ENCODE measurements around the gene AGAP1. TPM values are rescaled to one million over a fixed set of nuclear protein-coding genes. Genes with fewer than 3 reads are reported as not detected.

AGAP1 gene
- total and polyA plus RNA-seq, 2 donors = 1.7 to 3.0 TPM

DNA sequence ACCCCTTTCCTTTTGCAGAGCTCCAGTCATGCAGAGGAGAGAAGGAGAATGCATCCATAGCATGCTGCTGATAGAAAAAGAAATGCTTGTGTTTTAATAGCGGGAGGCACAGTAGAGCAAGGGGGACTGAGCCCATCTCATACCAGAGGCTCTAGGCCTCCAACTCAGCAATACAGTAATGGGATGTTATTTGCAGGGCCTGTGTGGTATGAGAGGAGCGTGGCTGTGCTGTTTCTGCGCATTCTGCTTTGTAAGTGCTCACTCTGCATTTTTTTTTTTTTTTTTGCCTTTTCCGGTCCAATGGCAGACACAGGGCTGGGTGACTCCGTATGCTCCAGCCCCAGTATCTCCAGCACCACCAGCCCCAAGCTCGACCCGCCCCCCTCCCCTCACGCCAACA, 474.3 kb downstream of the AGAP1 start:
- Histone ChIP-seq H3K4me3 (ENCODE audit: low read length in 2 of 2) (no peak overlapping the region), H3K27ac (ENCODE audit: low read depth in 1 of 2, low read length in 1 of 2) (no peak overlapping the region), H3K36me3 (ENCODE audit: control insufficient read depth in 2 of 2, insufficient read depth in 2 of 2, low read length in 1 of 2) (no peaks in the 10 kb centered on the region), H3K27me3 (ENCODE audit: control insufficient read depth in 2 of 2, insufficient read depth in 1 of 2, low read length in 1 of 2) (no peaks in the 10 kb centered on the region), H3K9me3 (ENCODE audit: control insufficient read depth in 2 of 2, insufficient read depth in 1 of 2, low read length in 1 of 2) (no peaks in the 10 kb centered on the region), H3K4me1 (ENCODE audit: control insufficient read depth in 2 of 2, insufficient read depth in 2 of 2, low read length in 2 of 2) (no peaks in the 10 kb centered on the region)
- WGBS = 95% methylated on average over 8 of the region's 8 CpGs
- DNase-seq (ENCODE audit: low read depth in 6 of 9, low spot score in 9 of 9) = no peak

DNA sequence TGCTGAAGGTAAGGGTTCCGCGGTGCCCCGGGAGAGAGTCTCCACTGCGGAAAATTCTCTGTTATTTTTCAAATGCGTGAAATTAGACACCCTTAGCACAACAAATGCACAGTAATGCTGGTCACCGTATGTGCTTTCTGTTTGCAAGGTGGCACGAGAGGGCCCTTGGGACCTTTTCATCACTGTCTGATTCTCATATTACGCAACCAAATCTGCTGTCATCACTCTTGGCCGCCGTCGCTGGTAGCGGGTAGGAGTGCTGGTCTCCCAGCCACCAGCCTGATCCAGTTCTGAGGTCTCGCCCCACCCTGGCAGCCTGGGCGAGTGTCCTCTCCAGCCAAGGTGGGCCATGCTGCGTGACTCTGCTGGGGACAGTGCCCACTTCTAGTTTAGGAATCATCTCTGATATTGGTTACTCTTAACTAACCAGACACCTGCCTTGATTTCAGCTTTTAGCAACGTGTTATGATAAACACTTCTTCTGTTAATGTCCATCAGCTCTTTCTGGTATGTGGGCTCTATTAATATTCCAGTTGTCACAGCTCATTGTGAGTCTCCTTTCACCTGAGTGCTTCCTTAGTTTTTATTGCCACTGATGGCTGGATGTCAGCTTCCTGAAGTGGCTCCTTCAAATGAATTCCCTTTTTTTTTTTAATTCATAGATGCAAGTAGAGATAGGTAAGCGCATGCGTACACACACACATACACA, 474.9 kb downstream of the AGAP1 start:
- WGBS = 95% methylated on average over 18 of the region's 18 CpGs
- DNase-seq (ENCODE audit: low read depth in 6 of 9, low spot score in 9 of 9) = no peak
- Histone ChIP-seq H3K4me1 (ENCODE audit: control insufficient read depth in 2 of 2, insufficient read depth in 2 of 2, low read length in 2 of 2) (no peaks in the 10 kb centered on the region), H3K36me3 (ENCODE audit: control insufficient read depth in 2 of 2, insufficient read depth in 2 of 2, low read length in 1 of 2) (no peaks in the 10 kb centered on the region), H3K27me3 (ENCODE audit: control insufficient read depth in 2 of 2, insufficient read depth in 1 of 2, low read length in 1 of 2) (no peaks in the 10 kb centered on the region), H3K9me3 (ENCODE audit: control insufficient read depth in 2 of 2, insufficient read depth in 1 of 2, low read length in 1 of 2) (no peaks in the 10 kb centered on the region), H3K27ac (ENCODE audit: low read depth in 1 of 2, low read length in 1 of 2) (no peak overlapping the region), H3K4me3 (ENCODE audit: low read length in 2 of 2) (no peak overlapping the region)

DNA sequence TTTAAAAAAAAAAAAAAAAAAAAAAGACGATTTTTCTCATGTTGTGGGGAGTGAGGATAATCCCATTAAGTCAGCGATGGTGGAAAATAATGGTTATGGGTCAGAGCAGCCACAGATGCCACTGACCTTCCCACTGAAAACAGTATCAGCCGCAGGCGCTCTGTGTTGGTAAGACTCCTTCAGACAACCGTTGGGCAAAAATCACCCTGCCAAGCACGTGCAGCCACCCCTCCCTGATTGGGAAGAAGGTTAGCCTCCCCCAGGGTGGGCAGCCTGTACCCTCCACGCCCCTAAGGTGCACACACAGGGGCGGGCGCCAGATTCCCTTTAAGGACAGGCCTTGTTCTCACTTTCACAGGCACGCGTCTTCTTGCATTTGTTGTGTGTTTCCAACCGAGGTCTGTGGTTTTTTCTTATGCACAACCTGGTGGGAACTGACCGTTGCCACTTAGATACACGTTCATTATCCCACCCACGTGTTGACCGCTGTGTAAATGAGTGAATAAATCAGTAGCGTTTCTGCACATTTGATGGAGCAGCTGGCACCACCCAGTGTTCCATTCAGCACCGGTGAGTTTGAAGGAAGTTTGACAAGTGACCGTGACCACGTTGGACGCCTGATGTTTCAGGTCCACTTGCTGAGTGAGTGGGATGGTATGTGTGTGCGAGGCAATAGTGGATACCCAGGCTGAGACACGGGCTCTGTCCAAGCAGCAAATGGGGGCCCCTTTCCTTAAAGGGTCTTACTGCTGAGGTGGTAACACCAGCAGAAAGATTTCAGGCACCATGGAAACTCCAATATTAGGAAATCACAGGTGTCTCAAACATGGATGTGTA, 476.6 kb downstream of the AGAP1 start:
- H3K4me3 ChIP-seq (ENCODE audit: low read length in 2 of 2) = no peak overlapping the region
- no peak overlapping the region for H3K27ac ChIP-seq (ENCODE audit: low read depth in 1 of 2, low read length in 1 of 2)
- WGBS = 92% methylated on average over 23 of the region's 23 CpGs
- H3K36me3 ChIP-seq (ENCODE audit: control insufficient read depth in 2 of 2, insufficient read depth in 2 of 2, low read length in 1 of 2) = no peaks in the 10 kb centered on the region
- no peaks in the 10 kb centered on the region for H3K9me3 ChIP-seq (ENCODE audit: control insufficient read depth in 2 of 2, insufficient read depth in 1 of 2, low read length in 1 of 2)
- H3K4me1 ChIP-seq (ENCODE audit: control insufficient read depth in 2 of 2, insufficient read depth in 2 of 2, low read length in 2 of 2) = no peaks in the 10 kb centered on the region
- H3K27me3 ChIP-seq (ENCODE audit: control insufficient read depth in 2 of 2, insufficient read depth in 1 of 2, low read length in 1 of 2) = no peaks in the 10 kb centered on the region
- DNase-seq (ENCODE audit: low read depth in 6 of 9, low spot score in 9 of 9) = no peak

DNA sequence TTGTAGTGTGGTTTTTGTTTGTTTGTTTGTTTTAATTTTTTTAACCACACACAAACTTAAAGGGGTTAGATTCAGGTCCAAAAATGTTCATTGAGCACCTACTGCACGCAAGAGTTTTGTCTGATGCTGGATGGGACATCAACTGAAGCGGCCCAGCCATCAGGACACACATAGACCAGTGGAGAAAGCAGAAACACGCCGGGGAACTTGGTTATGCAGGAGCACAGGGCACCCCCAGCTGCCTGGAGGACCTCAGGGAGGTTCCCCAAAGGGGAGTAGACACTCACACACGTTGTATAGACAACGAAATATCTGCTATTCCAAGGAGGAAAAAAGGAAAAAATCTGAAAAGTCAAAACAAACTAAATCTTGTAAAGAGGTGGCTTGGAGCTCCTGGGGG, 482.7 kb downstream of the AGAP1 start:
- Histone ChIP-seq H3K4me1 (ENCODE audit: control insufficient read depth in 2 of 2, insufficient read depth in 2 of 2, low read length in 2 of 2) (no peaks in the 10 kb centered on the region), H3K27me3 (ENCODE audit: control insufficient read depth in 2 of 2, insufficient read depth in 1 of 2, low read length in 1 of 2) (no peaks in the 10 kb centered on the region), H3K27ac (ENCODE audit: low read depth in 1 of 2, low read length in 1 of 2) (no peak overlapping the region), H3K9me3 (ENCODE audit: control insufficient read depth in 2 of 2, insufficient read depth in 1 of 2, low read length in 1 of 2) (no peaks in the 10 kb centered on the region), H3K36me3 (ENCODE audit: control insufficient read depth in 2 of 2, insufficient read depth in 2 of 2, low read length in 1 of 2) (no peaks in the 10 kb centered on the region), H3K4me3 (ENCODE audit: low read length in 2 of 2) (no peak overlapping the region)
- no peak for DNase-seq (ENCODE audit: low read depth in 6 of 9, low spot score in 9 of 9)
- 91% methylated on average over 6 of the region's 6 CpGs for WGBS

DNA sequence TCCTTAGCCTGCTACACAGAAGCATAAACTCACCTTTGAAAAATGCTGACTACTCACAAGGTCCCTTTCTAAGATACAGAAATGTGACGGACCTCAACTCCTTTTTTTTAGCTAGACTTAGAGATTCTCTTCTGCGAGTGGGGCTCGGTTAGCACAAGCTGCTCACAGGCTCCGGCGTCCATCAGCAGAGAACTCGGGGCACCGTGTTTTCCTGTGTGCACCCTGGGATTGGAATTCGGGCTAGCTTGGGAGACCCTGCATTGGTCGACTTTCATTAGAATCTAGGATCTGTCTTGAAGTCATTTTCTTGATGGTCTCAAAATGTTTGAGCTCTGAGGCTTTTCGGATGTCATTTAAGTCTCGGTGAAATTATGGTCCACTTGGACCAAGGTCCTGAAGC, 483.1 kb downstream of the AGAP1 start:
- Histone ChIP-seq H3K4me3 (ENCODE audit: low read length in 2 of 2) (no peak overlapping the region), H3K36me3 (ENCODE audit: control insufficient read depth in 2 of 2, insufficient read depth in 2 of 2, low read length in 1 of 2) (no peaks in the 10 kb centered on the region), H3K27me3 (ENCODE audit: control insufficient read depth in 2 of 2, insufficient read depth in 1 of 2, low read length in 1 of 2) (no peaks in the 10 kb centered on the region), H3K9me3 (ENCODE audit: control insufficient read depth in 2 of 2, insufficient read depth in 1 of 2, low read length in 1 of 2) (no peaks in the 10 kb centered on the region), H3K4me1 (ENCODE audit: control insufficient read depth in 2 of 2, insufficient read depth in 2 of 2, low read length in 2 of 2) (no peaks in the 10 kb centered on the region), H3K27ac (ENCODE audit: low read depth in 1 of 2, low read length in 1 of 2) (no peak overlapping the region)
- WGBS = 95% methylated on average over 11 of the region's 11 CpGs
- no peak for DNase-seq (ENCODE audit: low read depth in 6 of 9, low spot score in 9 of 9)

DNA sequence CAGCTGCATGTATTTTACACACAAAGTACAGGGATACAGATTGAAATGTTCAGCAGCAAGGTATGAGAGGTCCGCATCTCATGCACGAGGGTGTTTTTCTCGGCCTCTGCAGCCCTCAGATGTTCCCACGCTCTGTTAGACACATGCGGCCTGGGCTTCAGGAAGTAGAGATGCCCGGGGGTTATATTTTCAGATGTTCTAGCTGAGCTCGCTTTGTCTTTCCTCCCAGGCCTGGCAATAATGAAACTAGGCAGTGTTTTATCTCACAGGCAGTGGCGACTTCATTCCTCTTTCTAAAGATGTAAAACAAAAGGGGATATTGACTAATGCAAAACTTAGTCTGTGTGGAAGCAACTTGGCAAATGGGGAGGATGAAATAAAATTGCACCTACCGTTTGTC, 483.6 kb downstream of the AGAP1 start:
- Histone ChIP-seq H3K9me3 (ENCODE audit: control insufficient read depth in 2 of 2, insufficient read depth in 1 of 2, low read length in 1 of 2) (no peaks in the 10 kb centered on the region), H3K27ac (ENCODE audit: low read depth in 1 of 2, low read length in 1 of 2) (no peak overlapping the region), H3K36me3 (ENCODE audit: control insufficient read depth in 2 of 2, insufficient read depth in 2 of 2, low read length in 1 of 2) (no peaks in the 10 kb centered on the region), H3K4me3 (ENCODE audit: low read length in 2 of 2) (no peak overlapping the region), H3K4me1 (ENCODE audit: control insufficient read depth in 2 of 2, insufficient read depth in 2 of 2, low read length in 2 of 2) (no peaks in the 10 kb centered on the region), H3K27me3 (ENCODE audit: control insufficient read depth in 2 of 2, insufficient read depth in 1 of 2, low read length in 1 of 2) (peaks cover 0 to 2% of the 10 kb centered on the region in 2 donors)
- DNase-seq (ENCODE audit: low read depth in 6 of 9, low spot score in 9 of 9) = no peak
- 91% methylated on average over 9 of the region's 9 CpGs for WGBS

DNA sequence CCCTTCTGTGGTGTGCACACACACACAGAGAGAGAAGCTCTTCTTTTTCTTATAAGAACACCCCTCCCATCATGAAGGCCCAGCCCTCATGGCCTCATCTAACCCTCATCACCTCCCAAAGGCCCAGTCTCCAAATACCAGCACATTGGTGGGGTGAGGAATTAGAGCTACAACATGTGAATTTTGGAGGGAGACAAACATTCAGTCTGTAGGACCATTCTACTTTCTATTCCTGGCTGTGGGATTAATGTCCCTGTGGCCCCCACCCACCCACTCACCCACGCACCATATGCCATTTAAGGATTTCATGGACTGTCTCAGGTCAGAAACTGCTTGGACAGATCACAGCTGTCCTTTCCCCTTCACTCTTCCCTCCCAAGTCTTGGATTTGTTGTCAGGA, 484.2 kb downstream of the AGAP1 start:
- no peak for DNase-seq (ENCODE audit: low read depth in 6 of 9, low spot score in 9 of 9)
- WGBS = 95% methylated on average over 1 of the region's 1 CpG

DNA sequence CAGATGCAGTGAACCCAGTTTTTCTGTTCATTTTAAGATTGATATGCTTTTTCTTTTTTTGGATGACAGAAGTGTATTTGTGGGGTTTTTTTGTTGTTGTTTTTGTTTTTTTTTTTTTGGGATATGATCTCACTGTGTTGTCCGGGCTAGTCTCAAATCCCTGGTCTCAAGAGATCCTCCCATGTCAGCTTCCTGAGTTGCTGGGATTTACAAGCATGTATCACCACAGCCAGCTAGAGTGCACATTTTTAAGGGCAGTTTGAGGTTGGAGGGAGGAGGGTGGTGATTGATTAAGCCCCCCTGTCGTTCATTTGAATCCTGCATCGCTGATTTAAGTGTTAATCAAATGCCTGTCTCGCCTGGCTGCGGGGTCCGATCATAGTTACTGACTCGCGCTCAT, 485.2 kb downstream of the AGAP1 start:
- H3K36me3 ChIP-seq (ENCODE audit: control insufficient read depth in 2 of 2, insufficient read depth in 2 of 2, low read length in 1 of 2) = no peaks in the 10 kb centered on the region
- DNase-seq (ENCODE audit: low read depth in 6 of 9, low spot score in 9 of 9) = no peak
- H3K4me1 ChIP-seq (ENCODE audit: control insufficient read depth in 2 of 2, insufficient read depth in 2 of 2, low read length in 2 of 2) = no peaks in the 10 kb centered on the region
- no peak overlapping the region for H3K27ac ChIP-seq (ENCODE audit: low read depth in 1 of 2, low read length in 1 of 2)
- H3K4me3 ChIP-seq (ENCODE audit: low read length in 2 of 2) = no peak overlapping the region
- H3K27me3 ChIP-seq (ENCODE audit: control insufficient read depth in 2 of 2, insufficient read depth in 1 of 2, low read length in 1 of 2) = peaks cover 0 to 3% of the 10 kb centered on the region in 2 donors
- WGBS = 90% methylated on average over 8 of the region's 8 CpGs
- no peaks in the 10 kb centered on the region for H3K9me3 ChIP-seq (ENCODE audit: control insufficient read depth in 2 of 2, insufficient read depth in 1 of 2, low read length in 1 of 2)

More for the DNA sequence above, 484.2 kb downstream of the AGAP1 start:
- no peaks in the 10 kb centered on the region for H3K36me3 ChIP-seq (ENCODE audit: control insufficient read depth in 2 of 2, insufficient read depth in 2 of 2, low read length in 1 of 2)
- no peaks in the 10 kb centered on the region for H3K9me3 ChIP-seq (ENCODE audit: control insufficient read depth in 2 of 2, insufficient read depth in 1 of 2, low read length in 1 of 2)
- H3K4me1 ChIP-seq (ENCODE audit: control insufficient read depth in 2 of 2, insufficient read depth in 2 of 2, low read length in 2 of 2) = no peaks in the 10 kb centered on the region
- no peak overlapping the region for H3K27ac ChIP-seq (ENCODE audit: low read depth in 1 of 2, low read length in 1 of 2)
- peaks cover 0 to 3% of the 10 kb centered on the region in 2 donors for H3K27me3 ChIP-seq (ENCODE audit: control insufficient read depth in 2 of 2, insufficient read depth in 1 of 2, low read length in 1 of 2)
- H3K4me3 ChIP-seq (ENCODE audit: low read length in 2 of 2) = no peak overlapping the region

DNA sequence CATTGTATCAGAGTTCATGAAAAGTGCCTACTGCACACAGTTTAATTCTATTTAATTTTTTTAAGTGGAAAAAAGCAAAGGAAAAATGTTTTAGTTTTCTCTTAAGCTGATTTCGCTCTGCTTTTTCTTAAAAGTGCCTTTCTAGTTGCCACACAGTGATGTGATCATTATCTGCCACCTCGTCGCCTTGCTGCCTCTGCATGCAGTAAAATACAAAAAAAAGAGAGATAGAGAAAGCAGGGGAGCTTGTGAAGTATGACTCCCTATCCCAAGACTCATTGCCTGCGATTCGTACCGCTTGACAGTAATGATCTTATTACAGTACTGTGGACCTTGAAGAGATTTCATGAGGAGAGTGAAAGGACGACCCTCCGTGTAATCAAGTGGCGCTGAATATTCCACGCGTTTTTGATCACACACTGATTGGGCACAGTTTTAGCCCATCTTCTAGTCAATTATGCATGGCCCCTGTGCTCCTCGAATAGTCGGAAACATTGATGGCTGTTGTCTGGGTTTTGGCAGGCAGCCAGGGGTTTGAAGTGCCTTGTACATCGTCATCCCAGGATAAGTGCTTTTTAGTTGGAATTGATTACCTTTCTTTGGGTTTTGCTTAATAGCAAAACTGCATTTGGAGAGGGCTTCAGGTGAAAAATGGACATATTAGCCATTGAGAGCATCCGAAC, 486.1 kb downstream of the AGAP1 start:
- WGBS = 95% methylated on average over 15 of the region's 15 CpGs
- no peak for DNase-seq (ENCODE audit: low read depth in 6 of 9, low spot score in 9 of 9)
- no peaks in the 10 kb centered on the region for H3K9me3 ChIP-seq (ENCODE audit: control insufficient read depth in 2 of 2, insufficient read depth in 1 of 2, low read length in 1 of 2)

More for the DNA sequence above, 486.1 kb downstream of the AGAP1 start:
- Histone ChIP-seq H3K27me3 (ENCODE audit: control insufficient read depth in 2 of 2, insufficient read depth in 1 of 2, low read length in 1 of 2) (peaks cover 0 to 3% of the 10 kb centered on the region in 2 donors), H3K4me3 (ENCODE audit: low read length in 2 of 2) (no peak overlapping the region), H3K27ac (ENCODE audit: low read depth in 1 of 2, low read length in 1 of 2) (no peak overlapping the region), H3K4me1 (ENCODE audit: control insufficient read depth in 2 of 2, insufficient read depth in 2 of 2, low read length in 2 of 2) (no peaks in the 10 kb centered on the region), H3K36me3 (ENCODE audit: control insufficient read depth in 2 of 2, insufficient read depth in 2 of 2, low read length in 1 of 2) (no peaks in the 10 kb centered on the region)
